ENCODE data around the gene PIK3R5. TPM values are rescaled to one million over a fixed set of nuclear protein-coding genes. Genes with fewer than 3 reads are reported as not detected.

The PIK3R5 gene
- total RNA-seq, 1 donor, result 184 TPM

GRCh38 chr17:8949061-8949661 lies 16.3 kb downstream of the PIK3R5 start:
- Histone ChIP-seq H3K4me1 (ENCODE audit: insufficient read depth, low read length) (peaks cover 91% of the 10 kb centered on the region), H3K4me3 (ENCODE audit: low read length) (no peak overlapping the region), H3K27me3 (ENCODE audit: insufficient read depth, low read length) (no peaks in the 10 kb centered on the region), H3K9me3 (ENCODE audit: low read depth, low read length) (no peaks in the 10 kb centered on the region)

GRCh38 chr17:8948462-8948861 lies 17.0 kb downstream of the PIK3R5 start:
- Histone ChIP-seq H3K4me1 (ENCODE audit: insufficient read depth, low read length) (peaks cover 88% of the 10 kb centered on the region), H3K9me3 (ENCODE audit: low read depth, low read length) (no peaks in the 10 kb centered on the region), H3K4me3 (ENCODE audit: low read length) (no peak overlapping the region), H3K27me3 (ENCODE audit: insufficient read depth, low read length) (no peaks in the 10 kb centered on the region)

- H3K9me3 ChIP-seq (ENCODE audit: low read depth, low read length), result no peaks in the 10 kb centered on the region
- H3K4me3 ChIP-seq (ENCODE audit: low read length), result no peak overlapping the region
- H3K4me1 ChIP-seq (ENCODE audit: insufficient read depth, low read length), result peaks cover 88% of the 10 kb centered on the region
- no peaks in the 10 kb centered on the region for H3K27me3 ChIP-seq (ENCODE audit: insufficient read depth, low read length)
Measured at GRCh38 chr17:8947201-8947600, 18.3 kb downstream of the PIK3R5 start.

GRCh38 chr17:8946476-8946875 lies 19.0 kb downstream of the PIK3R5 start:
- H3K27me3 ChIP-seq (ENCODE audit: insufficient read depth, low read length), result no peaks in the 10 kb centered on the region
- H3K9me3 ChIP-seq (ENCODE audit: low read depth, low read length), result no peaks in the 10 kb centered on the region
- H3K4me1 ChIP-seq (ENCODE audit: insufficient read depth, low read length), result peaks cover 88% of the 10 kb centered on the region
- no peak overlapping the region for H3K4me3 ChIP-seq (ENCODE audit: low read length)

GRCh38 chr17:8946071-8946470 lies 19.4 kb downstream of the PIK3R5 start:
- H3K9me3 ChIP-seq (ENCODE audit: low read depth, low read length), result no peaks in the 10 kb centered on the region
- H3K4me3 ChIP-seq (ENCODE audit: low read length), result no peak overlapping the region
- no peaks in the 10 kb centered on the region for H3K27me3 ChIP-seq (ENCODE audit: insufficient read depth, low read length)
- H3K4me1 ChIP-seq (ENCODE audit: insufficient read depth, low read length), result peaks cover 88% of the 10 kb centered on the region

- H3K4me1 ChIP-seq (ENCODE audit: insufficient read depth, low read length), result peaks cover 94% of the 10 kb centered on the region
- H3K4me3 ChIP-seq (ENCODE audit: low read length), result no peak overlapping the region
- no peaks in the 10 kb centered on the region for H3K9me3 ChIP-seq (ENCODE audit: low read depth, low read length)
- no peaks in the 10 kb centered on the region for H3K27me3 ChIP-seq (ENCODE audit: insufficient read depth, low read length)
Measured at GRCh38 chr17:8944748-8945147, 20.8 kb downstream of the PIK3R5 start.

GRCh38 chr17:8944083-8944482 lies 21.4 kb downstream of the PIK3R5 start:
- Histone ChIP-seq H3K9me3 (ENCODE audit: low read depth, low read length) (no peaks in the 10 kb centered on the region), H3K4me1 (ENCODE audit: insufficient read depth, low read length) (peaks cover 94% of the 10 kb centered on the region), H3K4me3 (ENCODE audit: low read length) (no peak overlapping the region), H3K27me3 (ENCODE audit: insufficient read depth, low read length) (no peaks in the 10 kb centered on the region)

- Histone ChIP-seq H3K27me3 (ENCODE audit: insufficient read depth, low read length) (no peaks in the 10 kb centered on the region), H3K4me3 (ENCODE audit: low read length) (no peak overlapping the region), H3K9me3 (ENCODE audit: low read depth, low read length) (no peaks in the 10 kb centered on the region), H3K4me1 (ENCODE audit: insufficient read depth, low read length) (peaks cover 80% of the 10 kb centered on the region)
Measured at GRCh38 chr17:8941980-8942622, 23.4 kb downstream of the PIK3R5 start.

GRCh38 chr17:8941520-8941919 lies 24.0 kb downstream of the PIK3R5 start:
- Histone ChIP-seq H3K27me3 (ENCODE audit: insufficient read depth, low read length) (no peaks in the 10 kb centered on the region), H3K4me3 (ENCODE audit: low read length) (no peak overlapping the region), H3K4me1 (ENCODE audit: insufficient read depth, low read length) (peaks cover 75% of the 10 kb centered on the region), H3K9me3 (ENCODE audit: low read depth, low read length) (no peaks in the 10 kb centered on the region)

GRCh38 chr17:8940866-8941471 lies 24.5 kb downstream of the PIK3R5 start:
- H3K4me3 ChIP-seq (ENCODE audit: low read length), result no peak overlapping the region
- H3K9me3 ChIP-seq (ENCODE audit: low read depth, low read length), result no peaks in the 10 kb centered on the region
- peaks cover 73% of the 10 kb centered on the region for H3K4me1 ChIP-seq (ENCODE audit: insufficient read depth, low read length)
- no peaks in the 10 kb centered on the region for H3K27me3 ChIP-seq (ENCODE audit: insufficient read depth, low read length)

GRCh38 chr17:8939496-8940334 lies 25.8 kb downstream of the PIK3R5 start:
- no peaks in the 10 kb centered on the region for H3K9me3 ChIP-seq (ENCODE audit: low read depth, low read length)
- no peaks in the 10 kb centered on the region for H3K27me3 ChIP-seq (ENCODE audit: insufficient read depth, low read length)
- H3K4me1 ChIP-seq (ENCODE audit: insufficient read depth, low read length), result peaks cover 73% of the 10 kb centered on the region
- no peak overlapping the region for H3K4me3 ChIP-seq (ENCODE audit: low read length)

- no peaks in the 10 kb centered on the region for H3K9me3 ChIP-seq (ENCODE audit: low read depth, low read length)
- H3K4me3 ChIP-seq (ENCODE audit: low read length), result no peak overlapping the region
- H3K4me1 ChIP-seq (ENCODE audit: insufficient read depth, low read length), result peaks cover 68% of the 10 kb centered on the region
- no peaks in the 10 kb centered on the region for H3K27me3 ChIP-seq (ENCODE audit: insufficient read depth, low read length)
Measured at GRCh38 chr17:8938933-8939332, 26.6 kb downstream of the PIK3R5 start.

GRCh38 chr17:8935191-8935590 lies 30.3 kb downstream of the PIK3R5 start:
- H3K4me3 ChIP-seq (ENCODE audit: low read length), result no peak overlapping the region
- no peaks in the 10 kb centered on the region for H3K9me3 ChIP-seq (ENCODE audit: low read depth, low read length)
- H3K4me1 ChIP-seq (ENCODE audit: insufficient read depth, low read length), result peaks cover 43% of the 10 kb centered on the region
- H3K27me3 ChIP-seq (ENCODE audit: insufficient read depth, low read length), result no peaks in the 10 kb centered on the region

- Histone ChIP-seq H3K9me3 (ENCODE audit: low read depth, low read length) (peaks cover 6% of the 10 kb centered on the region), H3K4me1 (ENCODE audit: insufficient read depth, low read length) (peaks cover 35% of the 10 kb centered on the region), H3K27me3 (ENCODE audit: insufficient read depth, low read length) (no peaks in the 10 kb centered on the region), H3K4me3 (ENCODE audit: low read length) (no peak overlapping the region)
Measured at GRCh38 chr17:8934346-8934745, 31.2 kb downstream of the PIK3R5 start.

GRCh38 chr17:8930649-8931048 lies 34.9 kb downstream of the PIK3R5 start:
- H3K9me3 ChIP-seq (ENCODE audit: low read depth, low read length), result peaks cover 25% of the 10 kb centered on the region
- H3K4me3 ChIP-seq (ENCODE audit: low read length), result no peak overlapping the region
- H3K4me1 ChIP-seq (ENCODE audit: insufficient read depth, low read length), result peaks cover 40% of the 10 kb centered on the region
- no peaks in the 10 kb centered on the region for H3K27me3 ChIP-seq (ENCODE audit: insufficient read depth, low read length)

Measured in mononuclear cell (primary cell).